Activated CD8-positive, alpha-beta memory T cell treated with anti-CD3 and anti-CD28 coated beads, Interleukin-2, amount 50 U/mL, for 4 hours (primary cell): Measurements from ENCODE around the gene ZNF853.
"Not testable (repeated sequence)": the region's sequence is repeated elsewhere in the genome, so short reads cannot be mapped to it uniquely, and the experiment has no call there.

Experiments used
- DNase-seq: peaks from one replicate; pipeline ENCODE4 v3.0.0-alpha.2; 2020

The ZNF853 gene

DNA sequence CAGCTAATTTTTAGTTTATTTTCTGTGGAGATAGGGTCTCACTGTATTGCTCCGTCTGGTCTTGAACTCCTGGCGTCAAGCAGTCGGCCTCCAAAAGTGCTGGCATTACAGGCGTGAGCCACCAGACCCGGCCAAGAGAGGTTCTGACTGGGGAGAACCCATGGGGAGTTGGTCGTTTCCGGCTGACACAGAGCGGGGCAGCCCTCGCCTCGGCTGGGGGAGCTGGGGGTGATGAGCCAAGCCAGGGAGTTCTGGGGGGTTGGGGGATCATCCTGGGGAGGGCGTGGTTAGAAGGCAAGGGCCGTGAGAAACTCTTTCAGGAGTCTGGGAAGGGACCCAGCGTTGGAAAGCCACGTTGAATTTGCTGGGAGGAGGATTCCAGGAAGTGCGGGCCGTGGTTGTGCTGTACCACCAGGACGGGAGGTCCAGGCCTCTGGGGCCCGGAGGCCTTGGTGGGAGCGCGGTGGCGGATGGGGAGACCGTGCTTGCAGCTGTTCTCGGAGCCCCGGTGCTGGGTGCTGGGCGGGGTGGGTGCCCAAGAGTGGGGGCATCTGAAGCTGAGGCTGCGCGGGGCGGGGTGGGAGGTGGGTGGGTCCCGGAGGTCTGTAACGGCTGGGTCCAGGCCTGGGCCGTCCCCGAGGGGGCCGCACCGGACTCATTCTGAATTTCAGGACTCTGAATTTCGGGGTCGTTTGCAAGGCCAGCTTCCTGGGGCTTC, 8.4 kb upstream of the ZNF853 start:
- DNase-seq = no peak

DNA sequence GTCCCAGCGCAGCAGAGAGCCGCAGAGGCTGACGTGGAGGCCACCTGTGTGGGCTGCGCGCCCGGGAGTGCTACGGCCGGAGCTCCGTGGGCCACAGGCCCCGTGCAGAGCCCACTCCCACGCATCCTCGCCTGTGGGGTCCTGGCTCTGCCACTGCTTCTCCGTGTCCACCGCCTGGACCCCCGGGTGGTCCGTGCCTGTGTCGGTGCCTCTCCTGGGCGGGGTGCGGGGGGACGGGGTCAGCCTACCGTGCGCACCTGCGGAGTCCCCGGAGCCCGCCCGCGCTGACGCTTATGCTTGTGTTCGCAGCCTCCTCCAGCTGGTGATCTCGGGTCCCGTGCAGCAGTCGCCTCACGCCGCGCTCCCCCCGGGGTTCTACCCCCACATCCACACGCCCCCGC, 7.8 kb upstream of the ZNF853 start:
- no peak for DNase-seq

DNA sequence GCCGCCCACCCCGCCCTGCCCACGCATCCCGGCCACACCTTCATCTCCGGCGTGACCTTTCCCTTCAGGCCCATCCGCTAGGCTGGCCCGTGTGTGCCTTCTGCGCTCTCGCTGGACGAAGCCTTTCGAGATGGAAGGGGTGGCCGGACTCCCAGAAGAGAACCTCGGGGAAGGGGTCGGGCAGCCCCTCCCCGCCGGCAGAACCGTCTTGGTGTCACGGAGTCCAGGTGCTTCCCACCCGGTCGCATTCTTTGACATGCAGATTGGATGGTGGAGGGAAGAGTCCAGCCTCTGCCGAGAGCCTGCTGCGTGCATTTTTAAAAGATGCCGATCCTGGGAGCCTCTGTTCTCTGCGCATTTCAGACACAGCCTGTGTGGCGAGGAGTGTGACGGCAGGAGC, 7.3 kb upstream of the ZNF853 start:
- no peak for DNase-seq

DNA sequence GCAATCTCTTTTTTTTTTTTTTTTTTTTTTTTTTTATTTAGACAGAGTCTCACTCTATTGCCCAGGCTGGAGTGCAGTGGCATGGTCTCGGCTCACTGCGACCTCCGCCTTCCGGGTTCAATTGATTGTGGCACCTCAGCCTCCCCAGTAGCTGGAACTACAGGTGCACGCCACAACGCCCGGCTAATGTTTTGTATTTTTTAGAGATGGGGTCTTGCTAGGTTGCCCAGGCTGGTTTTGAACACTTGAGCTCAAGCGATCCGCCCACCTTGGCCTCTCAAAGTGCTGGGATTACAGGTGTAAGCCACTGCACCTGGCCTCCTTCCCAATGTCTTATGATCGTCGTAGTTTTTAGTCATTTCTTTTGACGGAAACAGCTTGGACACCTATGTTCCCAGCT, 6.6 kb upstream of the ZNF853 start:
- DNase-seq = no peak

DNA sequence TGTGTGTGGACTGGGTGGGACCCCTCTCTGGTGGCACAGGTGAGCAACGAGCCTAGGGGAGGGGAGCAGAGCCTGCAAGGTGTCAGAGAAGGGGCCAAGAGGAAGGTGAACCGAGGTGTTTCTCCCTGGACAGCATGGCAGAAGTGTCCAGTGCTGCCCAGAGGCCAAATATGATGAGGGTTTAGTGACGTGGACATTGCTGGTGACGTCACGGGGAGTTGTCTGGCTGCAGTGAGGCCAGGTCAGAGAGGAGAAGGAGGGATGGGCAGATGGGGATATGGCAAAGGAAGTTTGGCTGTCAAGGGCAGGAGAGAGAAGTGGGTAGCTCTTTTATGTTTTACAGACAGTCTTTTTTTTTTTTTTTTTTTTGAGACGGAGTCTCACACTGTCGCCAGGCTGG, 2.6 kb upstream of the ZNF853 start:
- no peak for DNase-seq

DNA sequence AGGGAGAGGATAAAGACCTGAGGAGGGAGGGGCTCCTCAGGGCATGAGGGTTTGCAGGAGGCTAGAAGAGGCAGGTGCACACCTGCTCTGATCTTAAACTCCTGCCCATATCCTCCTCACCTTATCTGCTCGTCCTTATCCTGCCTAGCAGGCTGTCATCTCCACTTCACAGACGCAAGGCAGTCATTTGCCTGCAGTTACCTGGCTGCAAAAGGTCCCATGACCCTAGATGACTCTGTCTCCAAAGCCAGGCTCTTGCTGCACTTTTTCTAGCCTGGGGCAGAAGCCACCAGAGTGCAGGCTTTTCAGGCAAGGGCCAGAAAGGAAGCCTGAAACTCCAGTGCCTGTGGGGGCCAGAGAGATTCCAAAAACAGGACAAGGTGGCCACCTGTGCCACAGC, 1.7 kb upstream of the ZNF853 start:
- DNase-seq = no peak

DNA sequence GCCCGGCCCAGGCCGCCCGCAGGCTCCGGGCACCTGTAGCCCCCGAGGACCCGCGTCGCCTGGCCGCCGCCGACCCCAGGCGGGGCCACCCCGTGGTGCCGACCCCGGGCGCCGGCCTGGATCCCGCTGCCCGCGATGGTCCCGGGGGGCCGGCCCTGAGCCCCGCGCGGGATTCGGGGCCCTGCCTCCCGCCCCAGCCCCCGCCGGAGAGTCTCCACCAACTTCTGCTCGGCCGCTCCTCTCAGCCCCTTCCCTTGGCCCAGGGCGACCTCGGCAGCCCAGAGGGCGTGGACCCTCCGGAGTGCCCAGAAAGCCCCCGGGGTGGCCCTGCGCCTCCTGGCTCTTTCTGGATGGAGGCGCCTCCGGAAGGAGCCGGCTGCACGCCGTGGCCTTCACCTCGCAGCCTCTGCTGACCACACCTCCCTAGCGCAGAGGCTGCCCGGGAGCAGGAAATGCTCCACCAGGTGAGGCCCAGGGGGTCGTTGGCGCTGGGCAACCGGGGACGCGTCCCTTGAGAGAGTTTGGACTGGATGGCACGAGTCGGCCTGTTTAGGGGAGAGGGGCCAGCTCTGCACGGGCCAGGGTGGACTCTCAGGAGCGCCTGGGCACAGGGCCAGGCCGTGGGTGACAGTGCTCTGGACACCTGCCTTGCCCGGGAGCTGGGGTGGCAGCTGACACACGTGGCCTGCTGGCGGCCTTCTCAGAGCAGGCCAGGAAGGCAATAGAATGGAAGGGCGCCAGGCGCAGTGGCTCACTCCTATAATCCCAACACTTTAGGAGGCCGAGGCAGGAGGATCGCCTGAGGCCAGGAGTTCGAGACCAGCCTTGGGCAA, 529 bp downstream of the ZNF853 start:
- no peak for DNase-seq

DNA sequence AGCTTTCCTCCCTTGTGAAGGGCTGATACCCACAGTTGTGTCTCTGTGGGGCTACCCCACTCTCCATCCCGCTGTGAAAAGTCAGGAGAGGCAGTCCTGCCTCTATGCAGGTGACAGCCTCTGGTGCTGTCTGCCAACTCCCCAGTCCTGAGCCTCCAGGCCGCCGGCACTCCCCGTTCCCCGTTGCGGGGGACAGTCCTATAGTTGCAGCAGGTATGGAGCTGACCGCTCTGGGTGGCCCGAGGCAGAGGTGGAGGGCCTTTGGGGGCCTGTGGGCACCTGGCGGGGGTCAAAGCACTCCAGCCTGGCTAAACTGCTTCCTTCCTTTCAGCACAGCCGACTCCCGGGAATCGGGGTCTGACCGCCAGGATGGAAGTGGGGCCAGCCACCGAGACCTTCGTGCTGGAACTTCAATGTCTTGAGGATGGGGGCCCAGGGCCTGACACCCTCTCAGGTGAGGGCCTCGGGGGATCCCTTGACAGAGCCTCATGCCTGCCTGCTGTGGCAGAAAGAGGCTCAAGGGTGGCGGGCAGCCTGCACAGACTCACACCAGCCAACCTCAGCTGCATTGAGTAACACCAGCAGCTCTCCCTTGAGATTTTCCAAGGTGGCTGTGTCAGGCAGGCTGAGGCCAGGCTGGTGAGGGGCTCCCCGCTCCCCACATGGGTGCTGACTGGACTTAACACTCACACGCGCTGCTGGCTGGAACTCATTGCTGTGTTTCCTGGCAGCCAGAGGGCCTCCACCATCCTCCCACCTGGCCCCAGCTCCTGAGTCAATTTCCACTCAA, 1.6 kb downstream of the ZNF853 start:
- no peak for DNase-seq

DNA sequence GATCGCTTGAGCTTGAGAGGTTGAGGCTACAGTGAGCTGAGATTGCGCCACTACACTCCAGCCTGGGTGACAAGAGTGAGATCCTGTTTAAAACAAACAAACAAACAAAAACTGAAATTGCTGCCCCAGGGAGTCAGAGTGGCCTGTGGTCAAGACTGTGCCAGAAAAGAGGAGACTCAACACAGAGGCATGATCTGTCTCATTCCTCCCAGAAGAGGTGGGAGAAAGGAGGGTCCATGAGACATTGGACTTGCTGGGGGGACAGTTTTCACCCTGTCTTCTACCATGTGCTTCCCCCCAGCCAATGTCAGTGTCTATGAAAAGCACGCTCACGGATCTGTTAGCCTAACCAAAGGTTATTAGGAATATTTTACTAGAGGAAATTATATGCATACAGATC, 3.2 kb downstream of the ZNF853 start:
- DNase-seq = no peak

DNA sequence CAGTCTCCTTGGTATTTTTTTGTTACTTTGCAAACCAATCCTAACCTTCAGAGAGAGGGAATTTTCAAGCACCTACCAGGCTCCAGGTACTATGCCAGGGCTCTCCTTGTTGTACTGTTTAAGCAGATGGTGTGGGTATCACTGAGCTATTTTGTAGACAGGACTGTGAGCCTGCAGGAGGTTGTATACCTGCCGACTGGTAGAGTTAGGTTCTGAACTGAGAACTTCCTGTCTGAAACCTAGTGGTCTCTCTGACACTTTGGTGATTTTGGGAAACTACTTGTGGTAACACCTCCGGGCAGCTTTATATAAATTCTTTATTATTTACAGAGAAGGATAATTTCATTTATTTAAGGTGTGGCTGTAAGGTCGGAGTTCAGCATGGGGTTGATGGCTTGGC, 4.6 kb downstream of the ZNF853 start:
- DNase-seq = no peak

DNA sequence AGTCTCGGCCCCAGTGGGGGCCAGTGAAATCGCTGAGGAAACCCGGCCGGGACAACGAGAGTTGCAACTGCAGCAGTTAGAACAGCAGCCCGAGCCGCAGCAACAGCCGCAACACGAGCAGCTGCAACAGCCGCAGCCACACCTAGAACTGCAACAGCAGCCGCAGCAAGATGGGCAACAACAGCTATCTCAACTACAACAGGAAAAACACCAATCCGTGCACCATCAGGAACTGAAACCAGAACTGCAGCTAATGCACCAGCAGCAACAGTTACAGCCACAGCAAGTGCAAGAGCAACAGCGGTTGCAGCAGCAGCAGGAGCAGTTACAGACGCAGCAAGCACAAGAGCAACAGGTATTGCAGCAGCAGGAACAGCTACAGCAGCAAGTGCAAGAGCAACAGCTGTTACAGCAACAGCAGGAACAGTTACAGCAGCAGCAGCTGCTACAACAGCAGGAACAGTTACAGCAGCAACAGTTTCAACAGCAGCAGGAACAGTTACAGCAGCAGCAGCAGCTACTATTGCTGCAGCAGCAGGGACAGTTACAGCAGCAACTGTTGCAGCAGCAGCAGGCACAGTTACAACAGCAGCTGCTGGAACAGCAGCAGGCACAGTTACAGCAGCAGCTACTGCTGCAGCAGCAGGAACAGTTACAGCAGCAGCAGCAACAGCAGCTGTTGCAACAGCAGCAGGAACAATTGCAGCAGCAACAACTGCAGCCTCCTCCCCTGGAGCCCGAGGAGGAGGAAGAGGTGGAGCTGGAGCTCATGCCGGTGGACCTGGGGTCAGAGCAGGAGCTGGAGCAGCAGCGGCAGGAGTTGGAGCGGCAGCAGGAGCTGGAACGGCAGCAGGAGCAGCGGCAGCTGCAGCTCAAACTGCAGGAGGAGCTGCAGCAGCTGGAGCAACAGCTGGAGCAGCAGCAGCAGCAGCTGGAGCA, 6.1 kb downstream of the ZNF853 start:
- no peak for DNase-seq

DNA sequence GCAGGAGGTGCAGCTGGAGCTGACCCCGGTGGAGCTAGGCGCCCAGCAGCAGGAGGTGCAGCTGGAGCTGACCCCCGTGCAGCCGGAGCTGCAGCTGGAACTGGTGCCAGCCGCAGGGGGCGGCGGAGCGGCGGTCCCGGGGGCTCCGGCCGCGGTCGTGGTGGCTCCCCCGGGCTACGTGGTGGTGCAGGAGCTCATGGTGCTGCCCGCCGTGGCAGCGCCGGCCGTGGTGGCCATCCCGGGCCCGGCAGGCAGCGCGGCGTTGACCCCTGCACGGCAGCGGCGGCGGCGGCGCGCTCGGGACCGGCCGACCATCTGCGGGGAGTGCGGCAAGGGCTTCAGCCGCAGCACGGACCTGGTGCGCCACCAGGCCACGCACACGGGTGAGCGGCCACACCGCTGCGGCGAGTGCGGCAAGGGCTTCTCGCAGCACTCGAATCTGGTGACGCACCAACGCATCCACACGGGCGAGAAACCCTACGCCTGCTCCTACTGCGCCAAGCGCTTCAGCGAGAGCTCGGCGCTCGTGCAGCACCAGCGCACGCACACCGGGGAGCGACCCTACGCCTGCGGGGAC, 6.8 kb downstream of the ZNF853 start:
- no peak for DNase-seq

DNA sequence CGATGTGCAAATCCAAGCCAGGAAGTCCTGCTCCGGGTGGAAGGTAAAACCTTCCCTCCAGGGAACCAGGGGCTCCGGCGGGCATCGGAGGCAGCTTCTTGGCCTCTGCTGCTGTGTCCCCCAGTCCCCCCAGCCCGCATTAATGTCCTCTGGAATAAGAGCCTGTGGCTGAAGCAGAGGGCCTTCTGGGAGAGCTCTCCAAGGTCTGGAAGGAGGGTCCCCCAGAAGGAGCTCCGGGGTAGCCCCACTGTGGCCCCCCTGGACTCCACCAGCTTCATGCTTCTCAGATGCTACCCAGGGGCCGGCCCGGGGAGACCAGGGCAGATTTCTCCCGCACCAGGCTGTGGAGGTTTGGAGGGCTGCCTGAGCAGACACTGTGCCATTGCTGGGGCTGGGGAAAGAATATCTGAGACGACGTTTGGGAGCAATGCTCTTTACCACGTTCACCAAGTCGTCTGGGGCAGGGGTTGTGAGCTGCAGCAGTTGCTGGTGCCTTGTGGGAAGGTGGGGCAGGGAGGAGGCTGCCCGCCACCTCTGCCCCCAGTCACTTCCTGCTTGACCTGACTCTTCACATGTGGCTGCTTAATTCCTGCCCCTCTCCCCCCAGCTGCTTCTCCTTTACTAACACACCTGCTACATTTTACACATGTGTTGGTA, 8.3 kb downstream of the ZNF853 start:
- no peak for DNase-seq

DNA sequence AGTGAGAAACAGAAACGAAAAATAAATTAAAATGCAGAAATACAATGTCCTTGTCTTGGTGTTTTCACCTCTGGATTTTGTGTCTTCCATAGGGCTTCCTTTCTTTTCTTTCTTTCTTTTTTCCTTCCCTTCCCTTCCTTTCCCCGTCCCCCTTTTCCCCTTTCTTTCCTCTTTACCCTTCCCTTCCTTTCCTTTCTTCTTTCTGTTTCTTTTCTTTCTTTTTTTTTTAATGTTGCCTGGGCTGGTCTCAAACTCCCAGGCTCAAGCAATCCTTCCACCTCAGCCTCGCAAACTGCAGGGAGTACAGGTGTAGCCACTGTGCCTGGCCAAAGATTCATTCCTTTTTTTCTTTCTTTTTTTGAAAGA, 8.8 kb downstream of the ZNF853 start:
- DNase-seq = no peak

DNA sequence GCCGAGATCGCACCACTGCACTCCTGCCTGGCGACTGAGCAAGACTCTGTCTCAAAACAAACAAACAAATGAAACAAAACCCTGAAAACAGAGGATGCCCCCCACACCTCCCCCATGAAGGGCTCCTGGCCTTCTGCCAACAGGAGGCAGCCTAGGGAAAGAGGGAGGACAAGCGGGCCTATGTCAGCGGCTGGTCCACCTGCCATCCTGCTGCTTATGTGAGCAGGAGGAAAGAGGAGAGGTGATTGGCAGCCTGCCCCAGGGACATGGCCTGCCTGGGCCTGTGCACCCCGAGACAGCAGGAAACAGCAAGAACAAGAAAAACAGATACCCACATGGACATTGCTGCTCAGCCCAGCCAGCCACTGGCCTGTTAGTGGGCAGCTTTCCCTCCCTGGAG, 12.6 kb downstream of the ZNF853 start:
- no peak for DNase-seq

DNA sequence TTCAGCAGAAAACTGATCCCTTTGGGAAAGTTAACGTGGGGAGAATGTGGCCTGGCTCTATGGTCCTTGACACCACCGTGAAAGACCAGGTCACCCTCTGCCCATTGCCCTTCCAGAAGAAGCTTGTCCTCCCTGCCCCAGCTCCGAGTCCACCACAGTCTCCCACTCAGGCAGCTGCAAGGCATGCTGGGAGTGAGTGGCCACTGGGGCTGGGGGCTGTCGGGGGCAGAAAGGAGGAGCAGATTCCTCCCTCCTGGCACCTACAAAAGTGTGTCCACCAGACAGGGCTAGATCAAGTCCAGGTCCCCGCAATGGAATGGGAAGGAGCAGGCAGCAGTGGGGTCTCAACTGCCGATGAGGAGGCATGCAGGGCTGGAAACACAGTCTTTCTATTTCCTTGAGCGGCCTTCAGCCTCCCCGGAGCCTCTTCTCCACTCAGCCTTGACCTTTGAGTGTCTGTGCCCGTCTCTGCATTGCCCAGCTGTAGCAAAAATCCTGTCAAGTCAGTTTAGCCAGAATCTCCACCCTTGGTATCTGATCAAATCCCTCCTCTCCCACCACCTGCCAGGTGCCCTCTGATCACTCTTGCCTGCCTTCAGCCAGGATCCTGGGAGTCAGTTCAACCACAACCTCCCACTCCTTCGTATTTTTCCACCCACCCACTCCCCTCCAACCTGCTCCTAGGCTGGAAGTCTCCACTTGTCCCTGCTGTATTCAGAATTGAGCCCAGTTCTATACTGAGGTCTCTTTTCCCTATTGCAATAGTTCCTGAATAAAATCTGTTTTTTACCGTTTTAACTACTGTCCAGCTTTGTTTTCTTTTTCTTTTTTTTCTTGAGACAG, 14.8 kb downstream of the ZNF853 start:
- DNase-seq = no peak

DNA sequence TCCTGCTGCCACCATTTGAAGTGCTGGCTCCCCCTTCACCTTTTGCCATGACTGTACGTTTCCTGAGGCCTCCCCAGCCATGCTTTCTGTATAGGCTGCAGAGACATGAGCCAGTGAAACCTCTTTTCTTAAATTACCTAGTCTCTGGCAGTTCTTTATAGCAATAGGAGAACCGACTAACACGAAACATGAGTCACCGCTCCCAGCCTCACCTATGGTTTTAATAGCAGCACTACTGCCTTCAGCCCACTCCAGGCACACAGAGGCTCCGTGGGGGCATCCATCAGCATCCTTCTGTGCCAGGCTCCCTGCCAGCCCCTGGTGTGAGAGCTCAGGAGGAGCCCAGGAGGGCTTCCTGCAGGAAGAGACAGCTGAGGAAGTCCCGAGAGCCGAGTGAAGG, 16.2 kb downstream of the ZNF853 start:
- DNase-seq = no peak

DNA sequence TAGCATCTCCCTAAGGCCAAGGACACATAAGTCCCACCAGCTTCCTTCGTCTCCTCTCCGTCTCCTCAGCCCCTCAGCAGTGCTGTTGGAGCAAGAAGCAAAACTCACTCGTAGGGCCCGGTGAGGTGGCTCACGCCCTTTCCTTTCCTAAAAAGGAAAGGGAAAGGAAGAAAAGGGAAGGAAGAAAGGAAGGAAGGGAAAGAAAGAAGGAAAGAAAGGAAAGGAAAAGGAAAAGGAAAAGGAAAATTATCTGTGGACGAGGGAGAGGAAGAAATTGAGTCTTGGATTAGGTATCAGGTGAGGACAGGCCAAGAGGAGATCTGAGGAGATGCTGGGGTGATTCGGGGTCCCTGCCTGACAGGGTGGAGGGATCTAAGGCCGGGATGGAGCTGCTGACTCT, 18.6 kb downstream of the ZNF853 start:
- DNase-seq = no peak

DNA sequence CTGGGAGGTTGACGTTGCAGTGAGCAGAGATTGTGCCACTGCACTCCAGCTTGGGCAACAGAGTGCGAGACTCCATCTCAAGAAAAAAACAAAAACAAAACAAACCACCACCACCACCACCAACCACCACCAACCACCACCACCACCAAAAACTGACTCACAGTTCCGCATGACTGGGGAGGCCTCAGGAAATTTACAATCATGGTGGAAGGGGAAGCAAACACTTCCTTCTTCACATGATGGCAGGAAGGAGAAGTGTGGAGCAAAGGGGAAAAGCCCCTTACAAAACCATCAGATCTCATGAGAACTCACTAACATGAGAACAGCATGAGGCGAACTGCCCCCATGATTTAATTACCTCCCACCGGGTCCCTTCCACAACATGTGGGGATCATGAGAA, 19.6 kb downstream of the ZNF853 start:
- not testable (repeated sequence) for DNase-seq

DNA sequence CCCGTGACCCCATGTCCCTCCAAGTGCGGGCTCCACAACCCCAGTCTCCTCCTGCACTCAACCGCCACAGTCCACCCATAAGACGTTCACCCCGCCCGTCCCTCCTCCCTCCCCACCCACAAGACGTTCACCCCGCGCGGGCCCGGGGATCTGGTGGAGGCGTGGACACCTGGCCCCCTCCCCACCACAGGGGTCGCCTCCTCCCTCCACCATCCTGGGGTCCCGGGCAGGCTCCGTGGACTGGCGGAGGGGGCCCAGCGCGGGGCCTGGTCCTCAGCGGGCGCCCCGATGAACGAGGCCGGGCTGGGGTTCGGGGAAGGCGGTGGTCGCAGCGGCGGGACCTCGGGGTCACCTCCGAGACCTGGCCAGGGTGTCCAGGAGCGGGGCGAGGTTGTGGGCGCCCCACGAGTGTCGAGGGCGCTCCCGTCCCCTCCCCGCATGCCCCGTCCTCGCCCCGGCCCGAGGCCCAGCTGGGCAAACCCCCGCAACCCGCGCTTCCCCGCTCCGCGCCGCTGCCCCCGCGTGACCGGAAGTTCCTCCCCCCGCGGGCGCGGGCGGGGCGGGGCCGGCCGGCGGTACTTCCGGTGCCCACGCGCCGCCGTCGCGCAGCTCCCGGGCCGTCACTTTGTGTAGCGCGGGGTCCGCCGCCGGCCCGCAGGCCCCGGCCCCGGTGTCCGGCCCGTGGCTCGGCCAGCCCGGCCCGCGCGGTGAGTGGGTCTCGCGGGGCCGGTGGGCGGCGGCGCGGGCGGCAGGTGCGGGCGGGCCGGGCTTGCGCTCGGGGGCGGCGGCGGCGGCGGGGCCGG, 21.5 kb downstream of the ZNF853 start, which contains the start of gene ZNF316:
Gene ZNF316, plus strand, starts transcription at position 578 of the 803 bp plus-strand sequence. CDS start 5,092 bp downstream, outside the sequence.
- DNase-seq = peak; percentile 66
